Prostate gland (tissue), 2 donors: ENCODE data around the gene INAVA.

Experiments
- POLR2A ChIP-seq: fragments of 450-650 bp; IDR thresholded peaks from one replicate; pipeline ENCODE4 v1.6.1; 2016; ENCODE audit warnings: antibody characterized with exemption, mild to moderate bottlenecking
- TF ChIP-seq, protein P1 (sequence below), 4 experiments: fragments of 200-600 bp in 2 of 4; fragments of 450-650 bp in 2 of 4; sonication (generic) in 2 of 4; IDR thresholded peaks; 1 replicate in 3 of 4; 2 replicates in 1 of 4; pipeline ENCODE4 v1.5.1; 2016 to 2019; ENCODE audit warnings: antibody characterized with exemption in 4 of 4, mild to moderate bottlenecking in 2 of 4, moderate library complexity in 2 of 4

DNA sequence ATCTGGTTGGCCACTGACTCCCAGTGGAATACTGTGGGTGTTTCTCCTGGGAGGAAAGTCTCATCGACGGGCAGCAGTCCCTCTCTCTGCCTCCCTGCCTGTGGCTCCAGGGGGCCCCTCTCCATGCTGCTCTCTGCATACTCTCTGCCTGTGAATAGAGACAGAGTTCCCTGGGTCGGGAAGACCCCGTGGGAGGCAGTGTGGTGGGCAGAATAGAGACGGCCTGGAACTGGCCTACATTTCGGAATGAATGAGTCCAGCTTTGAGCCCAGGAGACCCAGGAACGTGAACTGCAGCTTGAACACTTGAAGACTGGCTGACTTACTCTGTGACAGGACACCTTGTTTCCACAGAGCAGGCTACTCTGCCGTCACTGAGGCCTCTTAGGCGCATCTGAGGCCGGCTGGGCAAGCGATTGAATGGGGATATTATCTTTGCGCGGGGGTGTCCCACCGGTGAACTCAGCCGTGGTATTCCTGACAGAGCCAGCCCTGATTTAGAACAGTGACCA lies 64.8 kb downstream of the INAVA start:
- no peak for TF ChIP-seq POLR2A
- TF ChIP-seq, protein P1, sequence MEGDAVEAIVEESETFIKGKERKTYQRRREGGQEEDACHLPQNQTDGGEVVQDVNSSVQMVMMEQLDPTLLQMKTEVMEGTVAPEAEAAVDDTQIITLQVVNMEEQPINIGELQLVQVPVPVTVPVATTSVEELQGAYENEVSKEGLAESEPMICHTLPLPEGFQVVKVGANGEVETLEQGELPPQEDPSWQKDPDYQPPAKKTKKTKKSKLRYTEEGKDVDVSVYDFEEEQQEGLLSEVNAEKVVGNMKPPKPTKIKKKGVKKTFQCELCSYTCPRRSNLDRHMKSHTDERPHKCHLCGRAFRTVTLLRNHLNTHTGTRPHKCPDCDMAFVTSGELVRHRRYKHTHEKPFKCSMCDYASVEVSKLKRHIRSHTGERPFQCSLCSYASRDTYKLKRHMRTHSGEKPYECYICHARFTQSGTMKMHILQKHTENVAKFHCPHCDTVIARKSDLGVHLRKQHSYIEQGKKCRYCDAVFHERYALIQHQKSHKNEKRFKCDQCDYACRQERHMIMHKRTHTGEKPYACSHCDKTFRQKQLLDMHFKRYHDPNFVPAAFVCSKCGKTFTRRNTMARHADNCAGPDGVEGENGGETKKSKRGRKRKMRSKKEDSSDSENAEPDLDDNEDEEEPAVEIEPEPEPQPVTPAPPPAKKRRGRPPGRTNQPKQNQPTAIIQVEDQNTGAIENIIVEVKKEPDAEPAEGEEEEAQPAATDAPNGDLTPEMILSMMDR (IDR thresholded peaks at IDR 0.05): no peak
